Cardiac muscle cell (in vitro differentiated cells and primary cell): ENCODE results near the gene MRPL45. TPM values are rescaled to one million over a fixed set of nuclear protein-coding genes. Genes with fewer than 3 reads are reported as not detected.

ENCODE experiments used
- DNase-seq, 2 donors: peaks; one replicate each; pipeline versions ENCODE4 v3.0.0 to v3.0.0-alpha.2; 2010 to 2017; ENCODE audit warnings: low read depth in 1 of 2, low spot score in 1 of 2
- H3K27ac ChIP-seq: fragments of 200-600 bp; sonication (generic); 2 replicates; pipeline ENCODE4 v1.5.1; 2016
- H3K27me3 ChIP-seq: fragments of 200-600 bp; sonication (generic); 2 replicates; pipeline ENCODE4 v1.6.0; 2016; ENCODE audit warnings: control low read depth
- H3K36me3 ChIP-seq: fragments of 200-600 bp; sonication (generic); 2 replicates; pipeline ENCODE4 v1.5.1; 2016; ENCODE audit warnings: control low read depth
- H3K4me1 ChIP-seq: fragments of 200-600 bp; sonication (generic); 2 replicates; pipeline ENCODE4 v1.8.1; 2017; ENCODE audit warnings: low read depth, mild to moderate bottlenecking, mixed run types
- H3K4me3 ChIP-seq: fragments of 200-600 bp; sonication (generic); 2 replicates; pipeline ENCODE4 v1.5.1; 2016; ENCODE audit warnings: mild to moderate bottlenecking
- H3K9me3 ChIP-seq: fragments of 200-600 bp; sonication (generic); 2 replicates; pipeline ENCODE4 v1.5.1; 2017; ENCODE audit warnings: low read depth, mild to moderate bottlenecking, control low read depth
- CTCF ChIP-seq: IDR thresholded peaks from 2 replicates; pipeline ENCODE4 v1.5.1; 2012; ENCODE audit warnings: low read depth, mild to moderate bottlenecking, low read length
- polyA plus RNA-seq: library from polyadenylated mRNA; unstranded; fragments of >200 nt; fragmentation: Nextera tagmentation; extraction: Ambion mirVana; gene quantifications from 2 replicates; pipeline ENCODE4 v1.2.1, GENCODE V29; 2016
- total RNA-seq: library from RNA; depleted of rRNA; stranded (reverse); fragments of >200 nt; gene quantifications from 2 replicates; pipeline ENCODE4 v1.2.3, GENCODE V29; 2016

Gene MRPL45
- total and polyA plus RNA-seq, 2 experiments from 2014 or later, result 42.0 to 43.5 TPM

- no peak for DNase-seq
- Histone ChIP-seq H3K27me3 (no peaks in the 10 kb centered on the region), H3K36me3 (no peaks in the 10 kb centered on the region), H3K9me3 (no peaks in the 10 kb centered on the region), H3K27ac (no peak overlapping the region), H3K4me3 (no peak overlapping the region), H3K4me1 (peaks cover 14% of the 10 kb centered on the region)
- no peak for TF ChIP-seq CTCF
Measured at GRCh38 chr17:38355251-38355650, 58.3 kb downstream of the MRPL45 start.

GRCh38 chr17:38357486-38358123 lies 60.6 kb downstream of the MRPL45 start:
- no peak for TF ChIP-seq CTCF
- no peaks in the 10 kb centered on the region for H3K36me3 ChIP-seq
- H3K9me3 ChIP-seq, result no peaks in the 10 kb centered on the region
- no peak overlapping the region for H3K27ac ChIP-seq
- H3K4me3 ChIP-seq, result no peak overlapping the region
- no peaks in the 10 kb centered on the region for H3K27me3 ChIP-seq
- H3K4me1 ChIP-seq, result peaks cover 24% of the 10 kb centered on the region
- DNase-seq, result no peak

GRCh38 chr17:38358586-38359513 lies 61.9 kb downstream of the MRPL45 start:
- Histone ChIP-seq H3K9me3 (no peaks in the 10 kb centered on the region), H3K27me3 (no peaks in the 10 kb centered on the region), H3K4me3 (no peak overlapping the region), H3K4me1 (peaks cover 19% of the 10 kb centered on the region), H3K27ac (no peak overlapping the region), H3K36me3 (peaks cover 5% of the 10 kb centered on the region)
- no peak for DNase-seq
- TF ChIP-seq CTCF, result no peak

GRCh38 chr17:38361694-38362465 lies 64.9 kb downstream of the MRPL45 start:
- Histone ChIP-seq H3K27ac (peak overlapping the region; percentile 10), H3K4me1 (peaks cover 12% of the 10 kb centered on the region), H3K36me3 (peaks cover 11% of the 10 kb centered on the region), H3K9me3 (no peaks in the 10 kb centered on the region), H3K27me3 (no peaks in the 10 kb centered on the region), H3K4me3 (no peak overlapping the region)
- no peak for DNase-seq
- no peak for TF ChIP-seq CTCF

GRCh38 chr17:38363016-38363415 lies 66.0 kb downstream of the MRPL45 start:
- Histone ChIP-seq H3K27ac (no peak overlapping the region), H3K4me1 (peaks cover 10% of the 10 kb centered on the region), H3K4me3 (no peak overlapping the region), H3K27me3 (no peaks in the 10 kb centered on the region), H3K9me3 (no peaks in the 10 kb centered on the region), H3K36me3 (peaks cover 17% of the 10 kb centered on the region)
- no peak for DNase-seq
- no peak for TF ChIP-seq CTCF
